Testis (tissue), 2 donors: Measurements from ENCODE around the gene KIF27.

Source experiments
- CTCF ChIP-seq, 3 experiments: fragments of 450-650 bp in 2 of 3; fragments of 200-600 bp in 1 of 3; sonication (generic) in 1 of 3; IDR thresholded peaks; one replicate each; pipeline ENCODE4 v1.5.1; 2016 to 2019; ENCODE audit warnings: antibody characterized with exemption in 3 of 3, mild to moderate bottlenecking in 2 of 3, moderate library complexity in 1 of 3
- POLR2A ChIP-seq: fragments of 450-650 bp; IDR thresholded peaks from one replicate; pipeline ENCODE4 v1.6.1; 2017; ENCODE audit warnings: antibody characterized with exemption, mild to moderate bottlenecking, moderate library complexity

GRCh38 chr9:83936523-83936922, 15.3 kb upstream of the KIF27 start:
- TF ChIP-seq CTCF (IDR thresholded peaks at IDR 0.05) (no peak), POLR2A (no peak)
